ENCODE measurements around the gene ANTXR2. TPM values are rescaled to one million over a fixed set of nuclear protein-coding genes. Genes with fewer than 3 reads are reported as not detected.

Gene ANTXR2
- total RNA-seq, 4 donors from 2014 or later, result 51.8 to 182 (median 144) TPM

DNA sequence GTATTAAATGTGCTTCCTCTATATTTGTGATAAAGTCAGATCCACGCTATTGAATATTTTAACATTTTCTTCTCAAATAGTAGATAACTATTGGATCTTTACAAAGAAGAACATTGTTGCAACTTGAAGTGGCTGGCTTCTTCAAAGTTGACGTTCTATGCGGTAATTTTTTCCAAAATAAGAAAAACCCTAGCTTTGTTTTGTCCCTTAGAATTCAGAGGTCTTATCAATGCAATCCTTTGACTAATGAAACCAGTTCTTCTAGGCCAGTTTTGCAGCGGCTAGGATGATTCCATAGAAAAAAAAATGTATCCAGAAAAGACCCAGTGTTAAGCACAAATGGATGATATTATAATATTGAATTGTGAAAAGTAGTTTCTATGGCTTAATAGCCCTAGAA, 89.6 kb downstream of the ANTXR2 start:
- H3K27me3 ChIP-seq, result no peaks in the 10 kb centered on the region
- no peak for DNase-seq
- TF ChIP-seq, protein P1, sequence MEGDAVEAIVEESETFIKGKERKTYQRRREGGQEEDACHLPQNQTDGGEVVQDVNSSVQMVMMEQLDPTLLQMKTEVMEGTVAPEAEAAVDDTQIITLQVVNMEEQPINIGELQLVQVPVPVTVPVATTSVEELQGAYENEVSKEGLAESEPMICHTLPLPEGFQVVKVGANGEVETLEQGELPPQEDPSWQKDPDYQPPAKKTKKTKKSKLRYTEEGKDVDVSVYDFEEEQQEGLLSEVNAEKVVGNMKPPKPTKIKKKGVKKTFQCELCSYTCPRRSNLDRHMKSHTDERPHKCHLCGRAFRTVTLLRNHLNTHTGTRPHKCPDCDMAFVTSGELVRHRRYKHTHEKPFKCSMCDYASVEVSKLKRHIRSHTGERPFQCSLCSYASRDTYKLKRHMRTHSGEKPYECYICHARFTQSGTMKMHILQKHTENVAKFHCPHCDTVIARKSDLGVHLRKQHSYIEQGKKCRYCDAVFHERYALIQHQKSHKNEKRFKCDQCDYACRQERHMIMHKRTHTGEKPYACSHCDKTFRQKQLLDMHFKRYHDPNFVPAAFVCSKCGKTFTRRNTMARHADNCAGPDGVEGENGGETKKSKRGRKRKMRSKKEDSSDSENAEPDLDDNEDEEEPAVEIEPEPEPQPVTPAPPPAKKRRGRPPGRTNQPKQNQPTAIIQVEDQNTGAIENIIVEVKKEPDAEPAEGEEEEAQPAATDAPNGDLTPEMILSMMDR (IDR thresholded peaks at IDR 0.05), result no peak
- TF ChIP-seq POLR2A (IDR thresholded peaks at IDR 0.05), result no peak
- no peak overlapping the region for H3K27ac ChIP-seq
- no peaks in the 10 kb centered on the region for H3K4me1 ChIP-seq
- no peak overlapping the region for H3K4me3 ChIP-seq
- H3K9me3 ChIP-seq, result no peaks in the 10 kb centered on the region
- H3K36me3 ChIP-seq, result no peaks in the 10 kb centered on the region
- intact Hi-C loops (cut with DNase I; ENCODE audit: low total_unique reads), result no loop called here

DNA sequence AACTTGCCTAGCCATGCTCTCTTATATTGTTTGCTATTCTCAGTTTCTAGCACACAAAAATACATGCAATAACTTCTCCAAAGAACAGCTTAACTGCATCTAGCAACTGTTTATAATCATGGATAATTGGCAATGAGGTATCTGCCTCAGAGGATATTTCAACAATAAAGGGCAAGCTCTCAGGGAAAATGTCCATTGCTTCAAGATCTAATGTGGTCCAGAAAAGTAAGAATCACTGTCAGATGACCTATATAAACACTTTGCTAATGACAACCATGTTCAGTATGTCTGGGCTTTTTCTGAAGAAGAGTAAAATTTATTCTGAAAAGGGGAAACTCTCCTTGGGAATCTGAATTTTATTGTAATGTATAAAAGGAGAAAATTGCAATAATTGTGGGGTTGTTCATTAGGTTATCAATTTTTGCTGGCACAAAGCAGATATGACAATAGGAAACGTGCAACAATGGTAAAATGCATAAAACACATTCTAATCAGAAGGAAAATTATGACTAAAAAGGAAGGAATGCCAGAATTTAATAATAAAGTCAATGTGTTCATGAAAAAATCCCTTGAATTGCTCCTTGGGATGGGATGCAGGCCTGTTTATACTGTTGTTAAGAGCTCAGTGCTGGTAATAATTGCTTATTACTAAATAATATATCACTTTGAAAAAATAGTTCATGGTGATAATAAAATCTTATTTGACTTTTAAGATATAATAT, 90.3 kb downstream of the ANTXR2 start:
- intact Hi-C loops (cut with DNase I; ENCODE audit: low total_unique reads), result no loop called here

DNA sequence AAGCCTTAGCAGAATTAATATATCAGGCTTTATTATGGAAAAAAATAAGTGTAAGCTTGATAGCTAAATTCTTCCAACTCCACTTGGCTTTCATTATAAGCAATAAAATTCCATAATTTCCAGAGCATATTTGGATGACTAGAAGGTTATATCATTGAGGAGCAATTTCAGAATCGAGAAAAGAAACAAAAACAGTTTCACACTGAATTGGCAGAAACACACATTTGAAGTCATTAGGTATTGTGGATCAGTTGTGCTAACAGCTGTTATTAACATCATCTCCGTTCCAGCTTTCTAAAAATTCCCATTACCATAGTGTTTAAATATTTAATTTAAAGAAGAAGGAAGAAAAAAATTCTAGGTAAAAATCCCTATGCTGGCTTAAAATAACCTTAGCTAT, 92.6 kb downstream of the ANTXR2 start:
- no peak for DNase-seq
- Histone ChIP-seq H3K27ac (no peak overlapping the region), H3K4me3 (no peak overlapping the region), H3K27me3 (no peaks in the 10 kb centered on the region), H3K9me3 (no peaks in the 10 kb centered on the region), H3K4me1 (no peaks in the 10 kb centered on the region), H3K36me3 (no peaks in the 10 kb centered on the region)
- TF ChIP-seq, protein P1 (IDR thresholded peaks at IDR 0.05), result no peak
- TF ChIP-seq POLR2A (IDR thresholded peaks at IDR 0.05), result no peak
- intact Hi-C loops (cut with DNase I; ENCODE audit: low total_unique reads), result no loop called here

More for the DNA sequence above, 90.3 kb downstream of the ANTXR2 start:
- no peaks in the 10 kb centered on the region for H3K4me1 ChIP-seq
- TF ChIP-seq, protein P1 (IDR thresholded peaks at IDR 0.05), result no peak
- no peak for TF ChIP-seq POLR2A (IDR thresholded peaks at IDR 0.05)
- DNase-seq, result no peak
- no peaks in the 10 kb centered on the region for H3K9me3 ChIP-seq
- no peak overlapping the region for H3K27ac ChIP-seq
- H3K4me3 ChIP-seq, result no peak overlapping the region
- no peaks in the 10 kb centered on the region for H3K27me3 ChIP-seq
- no peaks in the 10 kb centered on the region for H3K36me3 ChIP-seq

DNA sequence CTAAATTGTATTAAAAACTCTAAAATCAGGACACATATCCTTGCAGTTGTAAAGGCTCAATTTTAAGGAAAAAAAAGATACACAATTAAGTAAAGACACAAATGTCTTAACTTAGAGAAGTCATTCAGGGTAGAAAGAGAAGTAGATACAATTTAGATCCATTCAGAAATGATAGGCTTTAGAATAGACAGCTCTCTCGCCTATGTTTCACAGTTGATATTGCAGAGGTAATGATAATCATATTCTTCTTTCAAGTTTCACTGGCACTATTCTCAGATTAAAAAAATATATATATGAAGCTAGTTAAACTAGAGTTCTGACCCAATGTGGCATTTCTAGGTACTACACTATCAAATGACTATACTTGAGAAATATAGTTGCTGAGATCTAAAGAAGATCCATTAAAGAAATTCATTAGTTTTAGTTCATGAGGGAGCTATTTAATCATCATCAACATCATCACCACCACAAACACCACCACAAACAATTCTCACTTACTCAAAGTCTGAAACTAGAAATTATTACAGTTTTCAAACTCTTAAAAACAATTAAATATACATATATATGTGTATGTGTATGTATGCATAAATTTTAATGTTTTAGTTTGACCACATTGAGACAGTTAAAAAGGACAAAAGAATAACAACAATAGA, 93.1 kb downstream of the ANTXR2 start:
- H3K4me3 ChIP-seq, result no peak overlapping the region
- H3K27me3 ChIP-seq, result no peaks in the 10 kb centered on the region
- no peaks in the 10 kb centered on the region for H3K4me1 ChIP-seq
- H3K27ac ChIP-seq, result no peak overlapping the region
- DNase-seq, result no peak
- H3K36me3 ChIP-seq, result no peaks in the 10 kb centered on the region
- intact Hi-C loops (cut with DNase I; ENCODE audit: low total_unique reads), result no loop called here
- TF ChIP-seq, protein P1 (IDR thresholded peaks at IDR 0.05), result no peak
- no peak for TF ChIP-seq POLR2A (IDR thresholded peaks at IDR 0.05)
- H3K9me3 ChIP-seq, result no peaks in the 10 kb centered on the region

DNA sequence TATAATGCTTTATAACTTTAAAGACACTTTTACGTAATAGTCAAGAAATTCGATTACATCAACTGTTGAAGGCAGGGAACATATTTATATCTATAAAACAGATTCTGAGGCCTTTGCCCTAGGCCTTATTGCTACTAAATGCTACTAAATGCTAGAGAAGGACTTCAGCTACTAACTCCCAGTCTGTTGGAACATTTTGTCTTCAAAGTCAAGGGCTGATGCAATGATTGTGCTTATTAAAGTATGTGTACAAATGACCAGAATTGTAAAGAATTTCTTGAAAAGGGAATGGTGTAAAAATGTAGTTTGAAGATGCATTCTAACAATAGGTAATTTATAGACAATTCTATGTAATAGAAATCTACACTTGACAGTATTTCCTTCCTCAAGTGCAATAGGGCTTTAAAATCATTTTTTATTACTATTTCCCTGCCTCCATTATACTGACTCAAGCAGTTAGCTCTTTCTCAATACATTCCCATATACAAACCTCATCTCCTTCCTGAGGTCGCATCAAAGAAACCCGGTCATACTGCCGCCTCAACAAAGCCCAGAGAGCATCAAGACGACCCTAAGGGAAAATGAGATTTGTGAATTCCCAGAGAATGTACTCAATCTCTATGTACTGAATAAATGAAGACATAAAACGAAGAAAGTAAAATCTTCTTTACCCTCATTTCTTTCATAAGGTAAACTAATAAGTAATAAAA, 95.7 kb downstream of the ANTXR2 start:
- Histone ChIP-seq H3K4me3 (no peak overlapping the region), H3K36me3 (no peaks in the 10 kb centered on the region), H3K27me3 (no peaks in the 10 kb centered on the region), H3K27ac (no peak overlapping the region), H3K4me1 (no peaks in the 10 kb centered on the region), H3K9me3 (no peaks in the 10 kb centered on the region)
- DNase-seq, result no peak
- intact Hi-C loops (cut with DNase I; ENCODE audit: low total_unique reads), result no loop called here
- TF ChIP-seq POLR2A (IDR thresholded peaks at IDR 0.05), result no peak

Data from uterus (tissue), 4 donors.